K562 (cell line): ENCODE data around the gene KNL1. TPM values are rescaled to one million over a fixed set of nuclear protein-coding genes. Genes with fewer than 3 reads are reported as not detected.

Source experiments
- ATAC-seq: fragments of 200-7000 bp; cut with Tn5 transposase; 3 replicates; pipeline ENCODE4 v1.9.1; 2020; ENCODE audit warnings: moderate library complexity
- BruUV-seq: library from RNA; stranded (reverse); fragments of 400-500 nt; replicated peaks from 2 replicates; lab custom pipeline; 2021; lab: Mats Ljungman, UMichigan
- CTCF ChIA-PET: fragments of 300-600 bp; formaldehyde crosslinking; extraction: SDS; loops from one replicate; lab custom pipeline; 2021; ENCODE audit warnings: low intra/inter-chr PET ratio; lab: Yijun Ruan, JAX
- POLR2A ChIA-PET: fragments of 300-600, 350-650 bp; sonication (Branson Sonifier 250); formaldehyde crosslinking; extraction: SDS; loops from one replicate; lab custom pipeline; 2021; ENCODE audit warnings: antibody characterized with exemption, inconsistent platforms; lab: Yijun Ruan, JAX
- DNase-seq, 4 experiments: peaks; one replicate each; pipeline versions ENCODE4 v3.0.0 to v3.0.0-alpha.2; 2011 to 2018; ENCODE audit warnings: low spot score in 3 of 4, mixed read lengths in 3 of 4; ENCODE audit errors: extremely low read depth in 1 of 4
- FAIRE-seq: peaks from 2 replicates; lab custom pipeline; 2011; peaks lifted over from hg19 to GRCh38; lab: Jason Lieb, UNC
- H2AFZ ChIP-seq: 2 replicates; pipeline ENCODE4 v1.6.0; 2011; ENCODE audit warnings: low read depth, low read length, control low read depth, inconsistent platforms
- H3K27ac ChIP-seq: fragments of 200-600 bp; 3 replicates; pipeline ENCODE4 v1.8.0; 2011; ENCODE audit warnings: low read depth, mild to moderate bottlenecking, control low read depth, inconsistent platforms, low read length, moderate library complexity, mixed read lengths; ENCODE audit errors: extremely low read depth
- H3K27me3 ChIP-seq, 2 experiments: fragments of 300-600 bp in 1 of 2; 2 replicates in 1 of 2; 3 replicates in 1 of 2; pipeline versions ENCODE4 v1.6.0 to v1.8.0; 2011; ENCODE audit warnings: inconsistent platforms in 2 of 2, low read length in 2 of 2, mild to moderate bottlenecking in 1 of 2, mixed read lengths in 1 of 2, moderate library complexity in 1 of 2; ENCODE audit not compliant: control insufficient read depth in 2 of 2, insufficient read depth in 2 of 2
- H3K36me3 ChIP-seq: fragments of 300-600 bp; 3 replicates; pipeline ENCODE4 v1.8.0; 2011; ENCODE audit warnings: mild to moderate bottlenecking, low read length, inconsistent platforms; ENCODE audit not compliant: control insufficient read depth, insufficient read depth
- H3K4me1 ChIP-seq, 2 experiments: fragments of 200-600 bp in 1 of 2; replicated peaks in 1 of 2; 2 replicates in 1 of 2; 3 replicates in 1 of 2; pipeline versions ENCODE4 v1.5.1 to v1.8.0; 2011; ENCODE audit warnings: inconsistent platforms in 2 of 2, low read length in 2 of 2, mild to moderate bottlenecking in 1 of 2, mixed read lengths in 1 of 2, moderate library complexity in 1 of 2; ENCODE audit not compliant: control insufficient read depth in 2 of 2, insufficient read depth in 2 of 2
- H3K4me2 ChIP-seq: 2 replicates; pipeline ENCODE4 v1.6.1; 2011; ENCODE audit warnings: low read length, control low read depth, inconsistent platforms, mixed read lengths; ENCODE audit not compliant: insufficient read depth
- H3K4me3 ChIP-seq: fragments of 200-600 bp; sonication (generic), shearing (Covaris generic); 2 replicates; pipeline ENCODE4 v1.5.1; 2016; ENCODE audit warnings: control low read depth, inconsistent platforms
- H3K79me2 ChIP-seq: fragments of 200-600 bp; 3 replicates; pipeline ENCODE4 v1.8.0; 2011; ENCODE audit warnings: low read length, inconsistent platforms; ENCODE audit not compliant: control insufficient read depth, insufficient read depth
- H3K9ac ChIP-seq, 2 experiments: 2 replicates each; pipeline versions ENCODE4 v1.6.0 to v1.6.1; 2011; ENCODE audit warnings: low read depth in 2 of 2, low read length in 2 of 2, control low read depth in 1 of 2, inconsistent platforms in 1 of 2, mild to moderate bottlenecking in 1 of 2, mixed read lengths in 1 of 2; ENCODE audit not compliant: insufficient read depth in 1 of 2
- H3K9me1 ChIP-seq: one replicate; pipeline ENCODE4 v1.6.0; 2011; ENCODE audit warnings: inconsistent platforms, mild to moderate bottlenecking, low read length, moderate library complexity; ENCODE audit not compliant: control insufficient read depth, insufficient read depth
- H3K9me3 ChIP-seq: replicated peaks from 2 replicates; pipeline ENCODE4 v1.5.1; 2011; ENCODE audit warnings: low read depth, low read length, inconsistent platforms; ENCODE audit not compliant: control insufficient read depth, insufficient read depth
- H4K20me1 ChIP-seq: replicated peaks from 2 replicates; pipeline ENCODE4 v1.6.1; 2011; ENCODE audit warnings: low read length, inconsistent platforms, mixed read lengths; ENCODE audit not compliant: control insufficient read depth, insufficient read depth
- ADNP ChIP-seq: fragments of 200-800 bp; sonication (Bioruptor generic); IDR thresholded peaks from 2 replicates; pipeline ENCODE4 v1.6.1; 2016; ENCODE audit warnings: missing genetic modification characterization, missing compliant biosample characterization
- BDP1 ChIP-seq: IDR thresholded peaks from 3 replicates; pipeline ENCODE4 v1.6.1; 2011; ENCODE audit not compliant: insufficient read length, insufficient read depth
- FOSL1 ChIP-seq: fragments of 200-800 bp; sonication (Bioruptor generic); conservative IDR thresholded peaks from 2 replicates; pipeline ENCODE4 v1.6.1; 2016; ENCODE audit warnings: missing genetic modification characterization, missing compliant biosample characterization
- RAD21 ChIP-seq, 2 experiments: fragments of 250-450 bp in 1 of 2; fragments of 450-650 bp in 1 of 2; sonication (Bioruptor Pico) in 1 of 2; formaldehyde crosslinking in 1 of 2; IDR thresholded peaks in 1 of 2; conservative IDR thresholded peaks in 1 of 2; 2 replicates each; pipeline versions ENCODE4 v1.4.0 to v1.8.0; 2020 to 2022; ENCODE audit warnings: mild to moderate bottlenecking in 2 of 2, moderate library complexity in 1 of 2
- SMARCE1 ChIP-seq: fragments of 450-650 bp; IDR thresholded peaks from 2 replicates; pipeline ENCODE4 v1.7.1; 2016; ENCODE audit warnings: mild to moderate bottlenecking
- TRIM28 ChIP-seq: fragments of 450-650 bp; IDR thresholded peaks from 2 replicates; pipeline ENCODE4 v1.6.1; 2017
- ZBTB8A ChIP-seq: fragments of 450-650 bp; IDR thresholded peaks from 2 replicates; pipeline ENCODE4 v1.6.1; 2018; ENCODE audit warnings: mild to moderate bottlenecking, moderate library complexity; ENCODE audit not compliant: partially characterized antibody
- WGBS: fragments of 100-300 bp; shearing (Covaris generic); methylation state at CpG from one replicate; pipeline ENCODE4 v1.1.6; 2016; ENCODE audit warnings: low coverage, mixed read lengths; ENCODE audit not compliant: insufficient coverage; ENCODE audit errors: missing lambda C conversion rate; 5-methylcytosine and 5-hydroxymethylcytosine counted together
- in situ Hi-C: fragments of 300-500 bp; cut with MboI; formaldehyde crosslinking; loops from 4 replicates; pipeline ENCODE4 v1.15.0; 2018; ENCODE audit warnings: inconsistent platforms, mixed read lengths
- intact Hi-C: fragments of 100-400 bp; cut with micrococcal nuclease; formaldehyde crosslinking; loops from 2 replicates; pipeline ENCODE4 v1.14.2; 2022
- polyA plus RNA-seq, 8 experiments: library from polyadenylated mRNA; depleted of rRNA in 4 of 8; stranded (reverse) in 5 of 8; unstranded in 3 of 8; fragments of >200 nt; fragmentation: Nextera tagmentation in 2 of 8; fragmentation: Illumina TruSeq in 1 of 8; extraction: Ambion mirVana in 2 of 8; extraction: Trizol in 1 of 8; gene quantifications; 2 replicates each; pipeline versions ENCODE4 v1.2.1 to v1.2.3, GENCODE V29; 2011 to 2014; ENCODE audit warnings: inconsistent platforms in 1 of 8, missing spikeins in 1 of 8
- total RNA-seq, 7 experiments: library from RNA; depleted of rRNA in 6 of 7; stranded (reverse); fragments of >200 nt in 6 of 7; fragmentation: Illumina TruSeq in 2 of 7; extraction: Trizol in 2 of 7; gene quantifications; 2 replicates each; pipeline versions ENCODE4 v1.2.1 to v1.2.3, GENCODE V29; 2011 to 2021; ENCODE audit warnings: low replicate concordance in 1 of 7
- TF ChIP-seq, protein P1 (sequence below), 2 experiments: fragments of 450-650 bp; formaldehyde crosslinking in 1 of 2; IDR thresholded peaks; 2 replicates each; pipeline versions ENCODE4 v1.4.0 to v1.6.1; 2014 to 2020; ENCODE audit warnings: mild to moderate bottlenecking in 2 of 2, borderline replicate concordance in 1 of 2, low read depth in 1 of 2
- TF ChIP-seq, protein P2 (sequence below): fragments of 250-450 bp; sonication (Bioruptor Pico); IDR thresholded peaks from 2 replicates; pipeline ENCODE4 v1.4.0; 2020; ENCODE audit warnings: borderline replicate concordance

Gene KNL1
- total and polyA plus RNA-seq, 9 of the 15 experiments (the other 6 are each of a cell fraction or from before 2014, with no cell fraction given) = 14.5 to 65.4 (median 34.6) TPM

DNA sequence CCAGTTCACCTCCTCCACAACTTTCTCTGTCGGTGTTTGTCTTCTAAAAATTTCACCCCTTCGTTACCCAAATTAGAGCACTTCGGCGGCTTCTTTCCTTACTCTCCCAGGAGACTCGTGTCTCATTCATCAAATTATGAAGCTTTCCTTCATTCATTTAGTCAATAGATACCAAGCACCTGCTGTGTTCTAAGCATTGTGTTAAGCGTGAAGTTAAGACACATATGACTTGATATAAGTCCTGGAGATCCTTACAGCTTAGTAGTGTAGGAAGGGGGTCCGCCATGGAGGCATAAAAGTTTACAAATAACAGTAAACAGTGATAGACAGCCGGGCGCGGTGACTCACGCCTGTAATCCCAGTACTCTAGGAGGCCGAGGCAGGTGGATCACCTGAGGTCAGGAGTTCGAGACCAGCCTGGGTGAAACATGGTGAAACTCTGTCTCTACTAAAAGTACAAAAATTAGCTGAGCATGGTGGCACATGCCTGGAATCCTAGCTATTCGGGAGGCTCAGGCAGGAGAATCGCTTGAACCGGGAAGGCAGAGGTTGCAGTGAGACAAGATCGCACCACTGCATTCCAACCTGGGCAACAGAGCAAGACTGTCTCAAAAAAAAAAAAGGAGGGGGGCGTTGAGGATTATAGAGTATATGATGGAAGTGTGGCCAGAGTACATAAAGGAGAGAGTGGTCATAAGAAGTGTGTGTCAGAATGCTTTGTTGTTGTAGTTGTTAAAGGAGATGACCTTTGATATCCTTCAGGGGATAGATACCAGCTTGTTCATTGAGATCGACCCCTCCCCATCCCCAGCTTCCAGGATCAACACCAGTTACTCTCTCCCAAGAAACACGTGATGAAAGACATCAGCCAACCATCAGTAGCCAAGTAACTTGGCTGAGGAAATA lies 28.5 kb upstream of the KNL1 start:
- H3K9ac ChIP-seq = peak overlapping the region in 1 of 2 experiments; percentile 81; a peak in 3 of 4 replicates
- 13% methylated on average over 14 of the region's 20 CpGs for WGBS
- H3K27me3 ChIP-seq = no peaks in the 10 kb centered on the region
- peak overlapping the region; percentile 70 for H3K4me3 ChIP-seq
- H3K4me1 ChIP-seq = peaks cover 16 to 23% of the 10 kb centered on the region in 2 experiments; a peak in 4 of 5 replicates
- H3K9me3 ChIP-seq = no peaks in the 10 kb centered on the region
- no TSS peak for BruUV-seq
- ATAC-seq (no peak), DNase-seq (peak in 1 of 4 experiments; percentile 43), FAIRE-seq (no peak)
- intact Hi-C loops (loop anchor here (2.0 to 10.0 kb wide), 2 partner anchors 47 to 189 kb away; partner anchors contain the start of gene RMDN3), in situ Hi-C loops (no loop called here)
- H3K79me2 ChIP-seq = peaks cover 49% of the 10 kb centered on the region
- no peaks in the 10 kb centered on the region for H3K9me1 ChIP-seq
- POLR2A ChIA-PET = interaction anchor here (0.6 to 1.8 kb wide), 9 partner anchors 12 to 771 kb away, joined by 3 to 8 read pairs (median 3); partner anchors contain the start of gene RAD51
- CTCF ChIA-PET = no interaction called here
- peaks cover 21% of the 10 kb centered on the region for H3K36me3 ChIP-seq
- H2AFZ ChIP-seq = peak overlapping the region; percentile 91
- H4K20me1 ChIP-seq = no peaks in the 10 kb centered on the region
- peak overlapping the region; percentile 67 for H3K27ac ChIP-seq
- H3K4me2 ChIP-seq = peak overlapping the region; percentile 75
- TF ChIP-seq ZBTB8A (no peak), TRIM28 (no peak), SMARCE1 (no peak), FOSL1 (tag) (peak; percentile 73; the same call in 1 of the 2 replicates), RAD21 (CRISPR knock-in tag; conservative IDR thresholded peaks at IDR 0.05 in 1 of 2, IDR thresholded peaks at IDR 0.05 in 1 of 2) (no peak), ADNP (tag) (peak; percentile 63; the same call in 1 of the 2 replicates), BDP1 (no peak)
- TF ChIP-seq, protein P1, sequence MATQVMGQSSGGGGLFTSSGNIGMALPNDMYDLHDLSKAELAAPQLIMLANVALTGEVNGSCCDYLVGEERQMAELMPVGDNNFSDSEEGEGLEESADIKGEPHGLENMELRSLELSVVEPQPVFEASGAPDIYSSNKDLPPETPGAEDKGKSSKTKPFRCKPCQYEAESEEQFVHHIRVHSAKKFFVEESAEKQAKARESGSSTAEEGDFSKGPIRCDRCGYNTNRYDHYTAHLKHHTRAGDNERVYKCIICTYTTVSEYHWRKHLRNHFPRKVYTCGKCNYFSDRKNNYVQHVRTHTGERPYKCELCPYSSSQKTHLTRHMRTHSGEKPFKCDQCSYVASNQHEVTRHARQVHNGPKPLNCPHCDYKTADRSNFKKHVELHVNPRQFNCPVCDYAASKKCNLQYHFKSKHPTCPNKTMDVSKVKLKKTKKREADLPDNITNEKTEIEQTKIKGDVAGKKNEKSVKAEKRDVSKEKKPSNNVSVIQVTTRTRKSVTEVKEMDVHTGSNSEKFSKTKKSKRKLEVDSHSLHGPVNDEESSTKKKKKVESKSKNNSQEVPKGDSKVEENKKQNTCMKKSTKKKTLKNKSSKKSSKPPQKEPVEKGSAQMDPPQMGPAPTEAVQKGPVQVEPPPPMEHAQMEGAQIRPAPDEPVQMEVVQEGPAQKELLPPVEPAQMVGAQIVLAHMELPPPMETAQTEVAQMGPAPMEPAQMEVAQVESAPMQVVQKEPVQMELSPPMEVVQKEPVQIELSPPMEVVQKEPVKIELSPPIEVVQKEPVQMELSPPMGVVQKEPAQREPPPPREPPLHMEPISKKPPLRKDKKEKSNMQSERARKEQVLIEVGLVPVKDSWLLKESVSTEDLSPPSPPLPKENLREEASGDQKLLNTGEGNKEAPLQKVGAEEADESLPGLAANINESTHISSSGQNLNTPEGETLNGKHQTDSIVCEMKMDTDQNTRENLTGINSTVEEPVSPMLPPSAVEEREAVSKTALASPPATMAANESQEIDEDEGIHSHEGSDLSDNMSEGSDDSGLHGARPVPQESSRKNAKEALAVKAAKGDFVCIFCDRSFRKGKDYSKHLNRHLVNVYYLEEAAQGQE (IDR thresholded peaks at IDR 0.05; ENCODE audit: borderline replicate concordance) = no peak
- TF ChIP-seq, protein P1 (CRISPR knock-in tag; IDR thresholded peaks at IDR 0.05; ENCODE audit: low read depth) = no peak
- TF ChIP-seq, protein P2, sequence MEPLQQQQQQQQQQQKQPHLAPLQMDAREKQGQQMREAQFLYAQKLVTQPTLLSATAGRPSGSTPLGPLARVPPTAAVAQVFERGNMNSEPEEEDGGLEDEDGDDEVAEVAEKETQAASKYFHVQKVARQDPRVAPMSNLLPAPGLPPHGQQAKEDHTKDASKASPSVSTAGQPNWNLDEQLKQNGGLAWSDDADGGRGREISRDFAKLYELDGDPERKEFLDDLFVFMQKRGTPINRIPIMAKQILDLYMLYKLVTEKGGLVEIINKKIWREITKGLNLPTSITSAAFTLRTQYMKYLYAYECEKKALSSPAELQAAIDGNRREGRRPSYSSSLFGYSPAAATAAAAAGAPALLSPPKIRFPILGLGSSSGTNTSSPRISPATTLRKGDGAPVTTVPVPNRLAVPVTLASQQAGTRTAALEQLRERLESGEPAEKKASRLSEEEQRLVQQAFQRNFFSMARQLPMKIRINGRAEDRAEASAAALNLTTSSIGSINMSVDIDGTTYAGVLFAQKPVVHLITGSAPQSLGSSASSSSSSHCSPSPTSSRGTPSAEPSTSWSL = no peak
